HG03060 (cell line): ENCODE measurements around the gene DBNDD2.

ENCODE experiments used
- ATAC-seq: cut with Tn5 transposase; IDR thresholded peaks from one replicate; pipeline ENCODE4 v1.9.1; 2021; ENCODE audit warnings: low read depth, moderate number of reproducible peaks; ENCODE audit not compliant: unreplicated experiment

Gene DBNDD2

DNA sequence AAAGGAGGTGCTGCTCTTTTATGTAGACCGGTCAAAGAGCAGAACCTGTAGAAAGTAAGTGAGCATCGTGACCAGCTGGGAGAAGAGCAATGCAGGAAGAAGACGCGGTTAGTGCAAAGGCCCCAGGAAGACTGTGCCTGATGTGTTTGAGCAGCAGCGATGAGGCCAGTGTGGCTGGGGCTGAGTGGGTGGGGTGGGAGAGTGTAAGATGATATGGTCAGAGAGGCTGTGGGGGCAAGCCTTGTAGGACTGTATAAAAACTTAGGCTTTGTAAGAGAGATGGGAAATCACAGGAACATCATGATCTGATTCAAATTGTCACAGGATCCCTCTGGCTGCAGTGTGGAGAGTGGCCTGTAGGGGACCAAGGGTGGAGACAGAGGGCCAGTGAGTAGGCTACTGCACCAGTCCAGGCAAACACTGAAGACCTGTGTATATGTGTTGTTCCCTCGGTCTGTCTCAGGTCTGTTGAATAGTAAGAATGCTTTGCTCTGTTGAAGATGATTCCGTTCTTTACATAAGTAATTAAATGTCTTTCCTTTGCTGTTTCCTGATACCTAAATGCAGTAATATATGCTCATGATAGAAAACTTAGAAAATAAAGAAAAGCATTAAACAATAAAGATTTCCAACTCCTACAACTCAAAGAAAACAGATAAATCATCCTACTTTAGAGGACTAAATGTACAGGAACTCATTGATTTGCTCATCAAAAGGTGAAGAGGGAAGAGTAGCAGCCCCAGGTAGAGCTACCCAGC, 37.9 kb downstream of the DBNDD2 start:
- no peak for ATAC-seq

DNA sequence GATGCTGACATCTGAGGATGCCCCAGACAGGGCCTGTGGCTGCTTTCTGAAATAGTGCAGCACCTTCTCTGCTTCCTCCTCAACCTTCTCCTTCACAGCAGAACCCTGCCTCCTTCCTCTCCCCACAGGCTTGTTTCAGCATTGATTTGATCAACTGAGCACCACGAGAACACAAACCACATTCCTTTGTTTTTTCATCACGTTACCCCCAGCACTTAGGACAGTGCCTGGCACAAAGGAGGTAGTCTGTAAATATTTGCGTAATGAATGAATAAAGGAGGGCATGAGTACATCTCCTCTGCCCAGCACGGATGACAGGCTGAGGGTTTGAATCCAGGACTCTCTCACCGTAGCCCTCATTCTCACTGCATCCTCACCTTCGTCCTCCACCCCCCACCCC, 40.2 kb downstream of the DBNDD2 start:
- no peak for ATAC-seq

DNA sequence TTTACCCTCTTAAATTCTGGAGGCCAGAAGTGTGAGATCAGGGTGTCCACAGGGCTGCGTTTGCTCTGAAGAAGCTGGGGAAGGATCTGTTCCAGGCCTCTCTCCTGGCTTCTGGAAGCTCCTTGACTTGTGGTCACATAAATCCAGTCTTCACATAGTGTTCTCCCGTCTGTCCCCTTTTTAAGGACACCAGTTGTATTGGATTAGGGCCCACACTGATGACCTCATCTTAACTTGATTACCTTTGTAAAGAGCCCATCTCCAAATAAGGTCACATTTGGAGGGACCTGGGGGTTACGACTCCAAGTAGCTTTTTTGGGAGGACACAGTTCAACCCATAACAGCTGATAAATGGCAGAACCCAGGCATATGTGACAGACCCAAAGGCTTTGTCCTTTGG, 41.4 kb downstream of the DBNDD2 start:
- no peak for ATAC-seq

DNA sequence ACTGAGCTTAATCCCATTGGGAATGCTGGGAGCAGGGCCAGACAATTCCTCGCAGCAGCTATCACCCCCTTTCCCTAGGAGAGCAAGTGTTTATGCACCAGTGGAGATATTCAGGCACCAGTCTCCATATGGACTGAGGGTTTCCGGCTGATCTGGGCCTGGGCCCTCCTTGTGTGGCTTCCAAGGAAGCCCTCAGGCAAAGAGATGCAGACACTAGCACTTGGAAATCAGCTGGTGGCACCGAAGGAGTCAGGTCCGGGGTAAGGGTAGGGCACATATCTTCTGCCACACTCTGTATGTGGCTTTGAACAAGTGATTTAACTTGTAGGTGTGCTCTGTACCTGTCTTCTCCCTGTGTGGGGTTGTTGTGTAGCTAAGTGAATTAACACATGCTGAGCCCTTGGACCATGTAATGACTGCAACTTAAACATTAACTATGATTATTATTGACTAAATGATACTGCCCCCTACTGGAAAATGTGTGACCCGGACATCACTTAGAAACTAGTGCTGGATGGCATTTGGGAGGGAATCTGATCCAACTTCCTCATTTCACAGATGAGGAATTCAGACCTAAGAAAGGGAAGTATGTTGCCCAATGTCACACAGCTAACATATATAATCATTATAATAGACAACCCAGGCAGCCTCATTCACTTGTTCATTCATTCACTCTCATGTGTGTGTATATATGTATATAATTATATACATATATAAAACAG, 42.2 kb downstream of the DBNDD2 start:
- no peak for ATAC-seq

DNA sequence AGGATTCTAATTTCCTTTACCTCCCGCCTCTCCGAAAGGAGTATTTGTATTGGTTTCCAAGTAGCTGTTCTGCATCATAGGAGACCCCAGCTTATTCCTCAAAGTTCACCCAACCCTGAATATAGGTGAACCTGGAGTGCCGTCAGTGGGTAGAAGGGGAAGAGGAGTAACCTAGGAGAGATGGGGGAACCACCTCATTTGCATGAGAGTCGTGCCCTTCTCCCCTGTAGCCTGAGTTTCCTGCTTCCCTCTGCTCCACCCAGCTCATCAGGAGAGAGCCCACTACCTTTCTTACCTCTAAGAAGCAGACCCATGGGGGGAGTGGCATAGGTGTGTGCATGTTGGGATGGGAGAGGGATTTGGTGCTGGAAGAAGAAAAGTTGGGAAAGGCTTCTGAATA, 44.1 kb downstream of the DBNDD2 start:
- ATAC-seq, result no peak

DNA sequence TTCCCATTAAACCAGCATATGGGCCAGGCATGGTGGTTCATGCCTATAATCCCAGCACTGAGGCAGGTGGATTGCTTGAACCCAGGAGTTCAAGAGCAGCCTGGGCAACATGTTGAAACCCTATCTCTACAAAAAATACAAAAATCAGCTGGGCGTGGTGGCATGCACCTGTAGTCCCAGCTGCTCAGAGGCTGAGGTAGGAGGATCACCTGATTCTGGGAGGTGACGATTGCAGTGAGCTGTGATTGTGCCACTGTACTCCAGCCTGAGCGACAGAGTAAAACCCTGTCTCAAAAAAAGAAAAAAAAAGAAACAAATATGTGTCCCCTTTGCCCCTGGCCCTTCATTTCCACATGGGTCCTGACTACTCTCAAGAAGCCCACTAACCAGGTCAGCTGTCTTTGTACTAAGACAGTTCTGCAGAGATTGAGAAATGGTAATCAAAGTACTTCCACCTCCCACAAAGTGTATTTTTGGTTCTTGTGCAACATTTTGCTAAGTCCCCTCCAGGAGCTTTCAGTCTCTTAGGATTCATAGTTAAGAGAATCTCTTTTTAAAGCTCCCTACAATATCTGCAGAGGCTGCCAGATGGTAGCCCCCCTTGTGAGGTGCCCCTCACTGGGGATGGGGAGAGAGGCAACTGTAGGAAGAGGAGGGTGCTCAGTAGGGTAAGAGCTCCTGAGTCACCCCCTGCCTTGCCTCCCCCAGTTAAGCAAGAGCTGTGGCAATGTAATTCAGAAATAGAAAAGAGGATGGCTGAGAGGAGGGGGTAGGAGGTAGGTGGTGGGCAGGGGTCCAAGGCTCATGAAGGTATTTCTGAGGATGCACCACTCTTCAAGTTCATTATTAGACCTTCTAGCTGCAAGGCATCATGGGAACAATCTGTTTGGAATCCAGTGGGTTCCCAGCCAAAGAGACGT, 44.9 kb downstream of the DBNDD2 start:
- ATAC-seq, result no peak

DNA sequence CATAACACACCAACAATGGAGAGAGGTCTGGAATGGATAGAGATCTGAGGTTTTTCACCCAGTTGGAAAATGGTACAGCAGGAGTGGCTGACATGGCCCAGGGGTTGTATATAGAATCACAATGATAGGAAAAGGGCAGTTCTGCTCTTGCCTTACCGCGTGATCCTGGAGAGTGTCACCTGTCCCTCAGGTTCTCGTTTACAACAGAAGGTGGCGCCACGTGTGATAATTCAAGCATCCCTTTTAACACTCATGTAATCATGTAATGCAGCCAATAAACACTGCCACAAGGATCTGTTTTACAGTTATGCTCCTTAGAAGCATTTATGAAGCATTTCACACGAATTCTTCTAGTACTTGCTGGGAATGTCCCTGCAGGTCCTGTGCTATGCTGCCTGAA, 48.5 kb downstream of the DBNDD2 start:
- no peak for ATAC-seq

DNA sequence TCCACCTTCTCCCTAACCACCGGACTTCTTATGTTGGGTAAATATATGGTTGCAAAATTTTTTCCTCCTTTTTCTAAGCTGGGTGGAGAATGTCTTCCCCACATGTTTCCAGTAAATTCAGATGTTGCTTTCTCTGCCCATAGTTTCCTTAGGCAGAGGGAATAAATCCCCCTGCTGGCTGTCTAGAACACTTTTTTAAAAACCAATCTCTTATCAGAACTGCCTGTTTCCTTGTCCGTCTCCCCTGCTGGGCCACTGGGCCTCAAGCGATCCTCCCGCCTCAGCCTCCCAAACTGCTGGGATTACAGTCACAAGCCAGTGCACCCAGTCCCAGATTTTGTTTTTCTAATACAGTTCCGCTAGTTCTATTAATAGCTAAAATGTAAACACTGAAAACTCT, 51.5 kb downstream of the DBNDD2 start:
- ATAC-seq, result no peak
